Activated CD8-positive, alpha-beta memory T cell treated with anti-CD3 and anti-CD28 coated beads for 48 hours (primary cell): Measurements from ENCODE around the gene GSTA4.
A peak's percentile ranks its signal among the peaks of the same experiment; 100 is the strongest.

Experiments
- DNase-seq, 3 experiments: peaks; one replicate each; pipeline ENCODE4 v3.0.0-alpha.2; 2020; ENCODE audit warnings: low read depth in 2 of 3, low spot score in 2 of 3

GSTA4 gene

GRCh38 chr6:52995089-52995912 is at the start of gene GSTA4:
TSS of gene GSTA4 (minus strand) at chr6:52995284. CDS start at chr6:52994243, 1,041 bp downstream.
- DNase-seq, result peak in 2 of 3 experiments; percentile 63 to 68

- DNase-seq, result no peak
Observed at GRCh38 chr6:53044572-53044971, 49.5 kb upstream of the GSTA4 start.

GRCh38 chr6:53044071-53044470 is 49.0 kb upstream of the GSTA4 start:
- DNase-seq, result no peak

GRCh38 chr6:53043581-53043980 is 48.5 kb upstream of the GSTA4 start:
- no peak for DNase-seq

GRCh38 chr6:53042112-53042511 is 47.0 kb upstream of the GSTA4 start:
- no peak for DNase-seq

GRCh38 chr6:53041356-53041755 is 46.3 kb upstream of the GSTA4 start:
- no peak for DNase-seq

- no peak for DNase-seq
Observed at GRCh38 chr6:53038596-53038995, 43.5 kb upstream of the GSTA4 start.

GRCh38 chr6:53038141-53038540 is 43.1 kb upstream of the GSTA4 start:
- no peak for DNase-seq

GRCh38 chr6:53035549-53036213 is 40.6 kb upstream of the GSTA4 start:
- no peak for DNase-seq

- no peak for DNase-seq
Observed at GRCh38 chr6:53033764-53034163, 38.7 kb upstream of the GSTA4 start.

- no peak for DNase-seq
Observed at GRCh38 chr6:53032849-53033248, 37.8 kb upstream of the GSTA4 start.

- DNase-seq, result no peak
Observed at GRCh38 chr6:53031281-53031680, 36.2 kb upstream of the GSTA4 start.

GRCh38 chr6:53029761-53030160 is 34.7 kb upstream of the GSTA4 start:
- DNase-seq, result no peak

GRCh38 chr6:53029257-53029656 is 34.2 kb upstream of the GSTA4 start:
- no peak for DNase-seq

- no peak for DNase-seq
Observed at GRCh38 chr6:53028467-53028866, 33.4 kb upstream of the GSTA4 start.

GRCh38 chr6:53027131-53027718 is 32.1 kb upstream of the GSTA4 start:
- no peak for DNase-seq

GRCh38 chr6:53026526-53026925 is 31.4 kb upstream of the GSTA4 start:
- DNase-seq, result no peak

GRCh38 chr6:53023323-53023722 is 28.2 kb upstream of the GSTA4 start:
- no peak for DNase-seq

GRCh38 chr6:53020005-53020744 is 25.1 kb upstream of the GSTA4 start:
- DNase-seq, result no peak

- DNase-seq, result no peak
Observed at GRCh38 chr6:53018446-53018845, 23.4 kb upstream of the GSTA4 start.

GRCh38 chr6:53015486-53015885 is 20.4 kb upstream of the GSTA4 start:
- DNase-seq, result no peak

- DNase-seq, result no peak
Observed at GRCh38 chr6:53014744-53015143, 19.7 kb upstream of the GSTA4 start.
